NB4 (cell line): ENCODE measurements around the gene OR9Q2.
"Not testable (repeated sequence)": the region's sequence is repeated elsewhere in the genome, so short reads cannot be mapped to it uniquely, and the experiment has no call there.

ENCODE experiments used
- DNase-seq: peaks from one replicate; pipeline ENCODE4 v3.0.0; 2010; ENCODE audit warnings: low read depth
- H3K4me3 ChIP-seq: one replicate; pipeline ENCODE4 v1.5.1; 2011; ENCODE audit warnings: mild to moderate bottlenecking, low read depth, low read length, moderate library complexity
- CTCF ChIP-seq: IDR thresholded peaks from one replicate; pipeline ENCODE4 v1.5.1; 2012; ENCODE audit warnings: low read depth, low read length
- MYC ChIP-seq: IDR thresholded peaks from 2 replicates; pipeline ENCODE4 v1.6.1; 2011; ENCODE audit warnings: low read depth, low read length
- POLR2A ChIP-seq: IDR thresholded peaks from 2 replicates; pipeline ENCODE4 v1.6.1; 2011; ENCODE audit warnings: mild to moderate bottlenecking; ENCODE audit not compliant: insufficient read length; ENCODE audit errors: extremely low read depth
- TF ChIP-seq, protein P1 (sequence below): IDR thresholded peaks from 2 replicates; pipeline ENCODE4 v1.6.1; 2011; ENCODE audit warnings: low read depth, low read length

The OR9Q2 gene

GRCh38 chr11:58193391-58193790 is 4.5 kb downstream of the OR9Q2 start:
- no peak overlapping the region for H3K4me3 ChIP-seq
- TF ChIP-seq, protein P1, sequence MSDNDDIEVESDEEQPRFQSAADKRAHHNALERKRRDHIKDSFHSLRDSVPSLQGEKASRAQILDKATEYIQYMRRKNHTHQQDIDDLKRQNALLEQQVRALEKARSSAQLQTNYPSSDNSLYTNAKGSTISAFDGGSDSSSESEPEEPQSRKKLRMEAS = no peak
- TF ChIP-seq POLR2A (no peak), MYC (no peak), CTCF (no peak)
- DNase-seq = no peak

DNA sequence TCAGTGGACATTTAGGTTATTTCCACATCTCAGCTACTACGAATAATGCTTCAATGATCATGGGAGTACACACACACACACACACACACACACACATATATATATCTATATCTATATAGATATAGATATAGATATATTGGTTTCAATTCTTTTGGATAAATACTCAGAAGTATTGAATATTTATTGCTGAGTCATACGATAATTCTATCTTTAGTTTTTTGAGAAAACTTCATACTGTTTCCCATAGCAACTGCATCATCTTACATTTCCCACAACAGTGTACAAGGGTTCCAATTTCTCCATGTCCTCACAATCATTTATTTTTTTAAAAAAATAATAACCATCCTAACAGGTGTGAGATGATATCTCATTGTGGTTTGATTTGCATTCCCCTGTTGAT is 7.1 kb downstream of the OR9Q2 start:
- DNase-seq = no peak
- H3K4me3 ChIP-seq = no peak overlapping the region
- TF ChIP-seq MYC = no peak

GRCh38 chr11:58199271-58199670 is 10.4 kb downstream of the OR9Q2 start:
- no peak for DNase-seq
- TF ChIP-seq POLR2A = no peak
- TF ChIP-seq, protein P1 = no peak
- no peak for TF ChIP-seq CTCF
- no peak for TF ChIP-seq MYC
- no peak overlapping the region for H3K4me3 ChIP-seq

DNA sequence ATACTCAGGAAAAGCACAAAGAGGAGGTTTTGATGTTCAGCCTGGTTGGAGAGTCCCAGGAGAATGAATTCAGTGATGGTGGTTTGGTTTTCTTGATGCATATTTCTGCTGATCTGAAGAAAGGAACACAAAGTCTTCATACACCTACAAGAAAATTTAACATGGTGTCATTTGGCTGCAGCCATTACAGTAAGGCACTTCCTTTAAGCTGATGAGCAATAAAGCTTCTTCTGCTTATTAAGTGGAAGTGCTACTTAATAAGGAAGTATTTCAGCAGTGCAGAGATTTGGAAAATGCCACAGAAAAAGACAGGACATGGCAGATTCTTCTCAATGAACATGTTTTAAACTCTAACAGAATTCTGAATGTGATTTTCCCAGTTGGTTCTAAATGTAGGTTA is 15.2 kb downstream of the OR9Q2 start, which contains the start of gene OR1S2:
OR1S2 (minus strand) TSS at position 101 of the 400 bp plus-strand sequence; CDS start at position 101, 0 bp downstream.
- no peak for DNase-seq
- TF ChIP-seq, protein P1 = no peak
- TF ChIP-seq CTCF (no peak), MYC (no peak), POLR2A (no peak)
- no peak within 1 kb of the TSS for H3K4me3 ChIP-seq

DNA sequence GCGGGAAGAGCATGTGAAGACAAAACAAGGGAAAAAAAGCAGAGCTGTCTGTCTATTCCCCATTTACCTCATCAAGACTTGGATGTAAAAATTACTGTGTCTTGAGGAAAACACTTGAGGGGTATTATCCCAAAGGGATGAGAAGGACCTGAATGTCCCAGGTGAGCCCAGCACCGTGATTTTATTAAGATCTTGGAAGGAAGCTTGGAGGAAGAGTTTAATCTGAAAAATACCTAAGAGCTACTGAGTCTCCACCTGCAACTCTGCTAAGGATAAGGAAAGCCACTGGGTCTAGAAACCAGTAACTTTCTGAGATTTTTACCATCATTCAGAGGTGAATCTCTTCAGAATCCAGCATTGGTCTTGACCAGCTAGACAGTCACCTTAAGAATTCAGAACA is 23.6 kb downstream of the OR9Q2 start, which contains the start of gene OR1S1:
OR1S1 (plus strand) TSS at position 301 of the 400 bp plus-strand sequence.
- not testable (repeated sequence) for H3K4me3 ChIP-seq, DNase-seq

DNA sequence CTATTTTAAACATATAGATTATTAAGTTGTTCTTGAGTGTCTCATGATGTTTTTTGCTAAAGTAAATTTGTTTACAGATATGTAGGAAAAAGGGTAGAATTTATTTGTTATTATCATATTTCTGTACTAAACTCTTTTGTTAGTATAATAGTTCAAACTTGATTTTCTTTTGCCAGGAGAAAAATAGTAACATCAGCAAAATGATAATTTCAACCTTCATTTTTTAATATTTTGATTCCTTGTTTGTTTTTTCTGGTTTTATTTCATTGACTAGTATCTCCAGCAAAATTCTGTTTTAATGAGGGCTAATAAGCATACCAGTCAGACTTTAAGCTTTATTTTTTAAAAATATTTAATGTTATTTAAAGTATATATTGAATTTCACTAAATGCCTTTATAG is 27.6 kb downstream of the OR9Q2 start:
- no peak overlapping the region for H3K4me3 ChIP-seq
- no peak for TF ChIP-seq CTCF
- TF ChIP-seq, protein P1 = no peak
- TF ChIP-seq POLR2A = no peak
- TF ChIP-seq MYC = no peak
- DNase-seq = no peak

- no peak for DNase-seq
- H3K4me3 ChIP-seq = no peak overlapping the region
- TF ChIP-seq CTCF = no peak
- TF ChIP-seq POLR2A = no peak
- TF ChIP-seq, protein P1 = no peak
- no peak for TF ChIP-seq MYC
These were observed 33.9 kb downstream of the OR9Q2 start for GRCh38 chr11:58222721-58223120.
